BJ (cell line): ENCODE measurements around the gene FOXJ1. TPM values are rescaled to one million over a fixed set of nuclear protein-coding genes. Genes with fewer than 3 reads are reported as not detected.

ENCODE experiments used
- CTCF ChIA-PET: fragments of 350-600 bp; formaldehyde crosslinking; extraction: SDS; loops from one replicate; lab custom pipeline; 2021; ENCODE audit warnings: antibody characterized with exemption, inconsistent platforms; lab: Yijun Ruan, JAX
- POLR2A ChIA-PET: fragments of 300-600 bp; sonication (Branson Sonifier 250); formaldehyde crosslinking; extraction: SDS; loops from one replicate; lab custom pipeline; 2021; ENCODE audit warnings: antibody characterized with exemption; lab: Charles Lee
- DNase-seq: peaks from one replicate; pipeline ENCODE4 v3.0.0-alpha.2; 2011; ENCODE audit warnings: low read depth
- H3K27me3 ChIP-seq: 2 replicates; pipeline ENCODE4 v1.6.0; 2011; ENCODE audit warnings: low read length; ENCODE audit not compliant: control insufficient read depth, insufficient read depth
- H3K36me3 ChIP-seq: 2 replicates; pipeline ENCODE4 v1.5.1; 2011; ENCODE audit warnings: low read length; ENCODE audit not compliant: control insufficient read depth, insufficient read depth
- H3K4me3 ChIP-seq: 2 replicates; pipeline ENCODE4 v1.5.1; 2011; ENCODE audit warnings: low read depth, mild to moderate bottlenecking, control low read depth, low read length
- CTCF ChIP-seq: IDR thresholded peaks from 2 replicates; pipeline ENCODE4 v1.5.1; 2011; ENCODE audit warnings: low read depth, mild to moderate bottlenecking, control low read depth, inconsistent platforms, low read length, moderate library complexity; ENCODE audit not compliant: insufficient read depth
- polyA plus RNA-seq: library from polyadenylated mRNA; depleted of rRNA; stranded (reverse); fragments of >200 nt; gene quantifications from 2 replicates; pipeline ENCODE4 v1.2.3, GENCODE V29; 2011

The FOXJ1 gene
- polyA plus RNA-seq, 1 experiment = not detected

- peaks cover 32% of the 10 kb centered on the region for H3K27me3 ChIP-seq
- TF ChIP-seq CTCF = no peak
- no peak for DNase-seq
- ChIA-PET CTCF (interaction anchor here (1.2 to 2.0 kb wide), 5 partner anchors 10 to 144 kb away, joined by 3 to 5 read pairs (median 3); no protein-coding TSS in a partner anchor), POLR2A (no interaction called here)
- H3K36me3 ChIP-seq = no peaks in the 10 kb centered on the region
- no peak overlapping the region for H3K4me3 ChIP-seq
These were observed 5.2 kb downstream of the FOXJ1 start for GRCh38 chr17:76135810-76136188.

- Histone ChIP-seq H3K36me3 (no peaks in the 10 kb centered on the region), H3K4me3 (no peak overlapping the region), H3K27me3 (peaks cover 26% of the 10 kb centered on the region)
- ChIA-PET POLR2A (no interaction called here), CTCF (interaction anchor here (1.2 to 2.0 kb wide), 5 partner anchors 9 to 145 kb away, joined by 3 to 5 read pairs (median 3); no protein-coding TSS in a partner anchor)
- TF ChIP-seq CTCF = no peak
- no peak for DNase-seq
These were observed 5.9 kb downstream of the FOXJ1 start for GRCh38 chr17:76134911-76135809.

GRCh38 chr17:76132574-76133338 lies 8.3 kb downstream of the FOXJ1 start:
- no peak for DNase-seq
- CTCF ChIA-PET = interaction anchor here (1.2 to 2.4 kb wide), 3 partner anchors 12 to 147 kb away, joined by 3 to 8 read pairs (median 8); no protein-coding TSS in a partner anchor
- Histone ChIP-seq H3K27me3 (peaks cover 9% of the 10 kb centered on the region), H3K36me3 (no peaks in the 10 kb centered on the region), H3K4me3 (no peak overlapping the region)
- POLR2A ChIA-PET = no interaction called here
- TF ChIP-seq CTCF = no peak

GRCh38 chr17:76131692-76132573 lies 9.1 kb downstream of the FOXJ1 start:
- no peak for TF ChIP-seq CTCF
- Histone ChIP-seq H3K27me3 (peaks cover 8% of the 10 kb centered on the region), H3K36me3 (no peaks in the 10 kb centered on the region), H3K4me3 (no peak overlapping the region)
- ChIA-PET POLR2A (no interaction called here), CTCF (interaction anchor here (1.1 to 2.4 kb wide), 4 partner anchors 11 to 148 kb away, joined by 3 to 8 read pairs (median 4); no protein-coding TSS in a partner anchor)
- DNase-seq = no peak
